Heart left ventricle (tissue), 13 donors: Measurements from ENCODE around the gene HSF4.

ENCODE experiments used
- POLR2A ChIP-seq, 2 donors: fragments of 450-650 bp; IDR thresholded peaks; one replicate each; pipeline ENCODE4 v1.6.1; 2017; ENCODE audit warnings: antibody characterized with exemption in 2 of 2, mild to moderate bottlenecking in 2 of 2, moderate library complexity in 2 of 2
- TF ChIP-seq, protein P1 (sequence below), 12 donors: fragments of 200-600 bp; sonication (generic) in 4 of 12; IDR thresholded peaks; one replicate each; pipeline versions ENCODE4 v1.5.0 to v1.8.0; 2018 to 2022; ENCODE audit warnings: antibody characterized with exemption in 12 of 12, mild to moderate bottlenecking in 5 of 12
- donor health status: ischemic (EF 13 %, LVEDD 7.1; RV severe dilation, severe dysfunction).
- donor health status: DM: no; HTN: yes; CAD: no.
- donor health status: DM: no; HTN: no; CAD: no.
- donor health status: ischemic (EF 25% LVEDD 6.9; RV normal size, moderate dysfunction).
- donor health status: ischemic (EF 25% LVEDD 5.7; RV mildly dilated, moderate dysfunction).
- donor health status: ischemic (EF 35%, LVEDD 5.7; RV mildly dilated, moderate dysfunction).
- donor health status: nonischemic (EF 11% LVEDD 7.7; RV severe dilation, severe dysfunction).
- donor health status: DM: yes; HTN: yes; CAD: no.
- donor health status: PGD.
- donor health status: ischemic (EF 29% LVEDD 5.4; RV normal size, mild dysfunction).
- donor health status: nonischemic (EF 23%, LVEDD 6.1; RV moderate dilation, normal function).

DNA sequence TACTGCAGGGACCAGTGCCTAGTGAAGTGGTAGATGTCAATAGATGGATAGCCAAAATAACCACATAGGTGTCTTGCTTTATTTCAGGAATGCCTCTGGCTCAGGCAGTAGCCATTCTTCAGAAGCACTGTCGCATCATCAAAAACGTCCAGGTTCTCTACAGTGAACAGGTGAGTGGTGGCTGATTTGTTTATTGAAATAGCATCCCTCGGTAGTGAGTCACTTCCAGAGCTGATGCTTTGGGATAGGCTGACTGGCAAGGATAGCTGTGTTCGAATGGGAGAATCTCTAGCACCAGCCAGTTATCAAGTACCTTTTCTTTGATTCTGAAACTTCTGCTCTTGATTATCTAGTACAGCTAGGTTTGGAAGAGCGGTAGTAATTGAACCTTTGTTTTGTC lies 44.5 kb upstream of the HSF4 start:
- TF ChIP-seq, protein P1, sequence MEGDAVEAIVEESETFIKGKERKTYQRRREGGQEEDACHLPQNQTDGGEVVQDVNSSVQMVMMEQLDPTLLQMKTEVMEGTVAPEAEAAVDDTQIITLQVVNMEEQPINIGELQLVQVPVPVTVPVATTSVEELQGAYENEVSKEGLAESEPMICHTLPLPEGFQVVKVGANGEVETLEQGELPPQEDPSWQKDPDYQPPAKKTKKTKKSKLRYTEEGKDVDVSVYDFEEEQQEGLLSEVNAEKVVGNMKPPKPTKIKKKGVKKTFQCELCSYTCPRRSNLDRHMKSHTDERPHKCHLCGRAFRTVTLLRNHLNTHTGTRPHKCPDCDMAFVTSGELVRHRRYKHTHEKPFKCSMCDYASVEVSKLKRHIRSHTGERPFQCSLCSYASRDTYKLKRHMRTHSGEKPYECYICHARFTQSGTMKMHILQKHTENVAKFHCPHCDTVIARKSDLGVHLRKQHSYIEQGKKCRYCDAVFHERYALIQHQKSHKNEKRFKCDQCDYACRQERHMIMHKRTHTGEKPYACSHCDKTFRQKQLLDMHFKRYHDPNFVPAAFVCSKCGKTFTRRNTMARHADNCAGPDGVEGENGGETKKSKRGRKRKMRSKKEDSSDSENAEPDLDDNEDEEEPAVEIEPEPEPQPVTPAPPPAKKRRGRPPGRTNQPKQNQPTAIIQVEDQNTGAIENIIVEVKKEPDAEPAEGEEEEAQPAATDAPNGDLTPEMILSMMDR (IDR thresholded peaks at IDR 0.05) = no peak
- no peak for TF ChIP-seq POLR2A (IDR thresholded peaks at IDR 0.05)
